T-helper 9 cell (primary cell): ENCODE results near the gene EMILIN2.
A peak's percentile ranks its signal among the peaks of the same experiment; 100 is the strongest.
"Not testable (repeated sequence)": the region's sequence is repeated elsewhere in the genome, so short reads cannot be mapped to it uniquely, and the experiment has no call there.

Experiments
- DNase-seq: peaks from one replicate; pipeline ENCODE4 v3.0.0-alpha.2; 2020

Gene EMILIN2

GRCh38 chr18:2900684-2901422 is 54.0 kb downstream of the EMILIN2 start:
- no peak for DNase-seq

GRCh38 chr18:2901423-2901985 is 54.7 kb downstream of the EMILIN2 start:
- DNase-seq, result no peak

- DNase-seq, result no peak
Observed at GRCh38 chr18:2902327-2902726, 55.5 kb downstream of the EMILIN2 start.

- DNase-seq, result no peak
Observed at GRCh38 chr18:2903006-2903405, 56.2 kb downstream of the EMILIN2 start.

GRCh38 chr18:2905854-2906703 is 59.3 kb downstream of the EMILIN2 start:
- peak; percentile 25 for DNase-seq

GRCh38 chr18:2906704-2907549 is 60.1 kb downstream of the EMILIN2 start:
- DNase-seq, result peak; percentile 40

GRCh38 chr18:2907550-2908135 is 60.8 kb downstream of the EMILIN2 start:
- DNase-seq, result no peak

- no peak for DNase-seq
Observed at GRCh38 chr18:2908166-2908945, 61.5 kb downstream of the EMILIN2 start.

- DNase-seq, result no peak
Observed at GRCh38 chr18:2908946-2909335, 62.1 kb downstream of the EMILIN2 start.

- no peak for DNase-seq
Observed at GRCh38 chr18:2909431-2910140, 62.8 kb downstream of the EMILIN2 start.

GRCh38 chr18:2910261-2910660 is 63.5 kb downstream of the EMILIN2 start:
- no peak for DNase-seq

GRCh38 chr18:2910751-2911425 is 64.1 kb downstream of the EMILIN2 start:
- DNase-seq, result no peak

GRCh38 chr18:2911533-2911932 is 64.7 kb downstream of the EMILIN2 start:
- DNase-seq, result no peak

GRCh38 chr18:2912357-2913299 is 65.8 kb downstream of the EMILIN2 start:
- DNase-seq, result no peak

GRCh38 chr18:2913398-2914005 is 66.7 kb downstream of the EMILIN2 start:
- no peak for DNase-seq

GRCh38 chr18:2914185-2914880 is 67.5 kb downstream of the EMILIN2 start:
- no peak for DNase-seq

GRCh38 chr18:2914881-2915240 is 68.1 kb downstream of the EMILIN2 start:
- DNase-seq, result no peak

- DNase-seq, result not testable (repeated sequence)
Observed at GRCh38 chr18:2915486-2915885, 68.7 kb downstream of the EMILIN2 start.
